Measurements from ENCODE around the gene ABCC8.

Gene ABCC8

GRCh38 chr11:17402486-17402885, 74.2 kb downstream of the ABCC8 start (continued):
- TF ChIP-seq ZNF768 (tag by site-specific recombination; IDR thresholded peaks at IDR 0.05) (no peak), IKZF3 (tag by site-specific recombination; IDR thresholded peaks at IDR 0.05) (no peak), ZBTB11 (tag by site-specific recombination; conservative IDR thresholded peaks at IDR 0.05; ENCODE audit: low read depth) (no peak)

GRCh38 chr11:17401841-17402240, 74.8 kb downstream of the ABCC8 start:
- H3K36me3 ChIP-seq (ENCODE audit: control insufficient read depth in 2 of 2, insufficient read depth in 1 of 2, low read length in 2 of 2) = no peaks in the 10 kb centered on the region
- ChIA-PET POLR2A (no interaction called here), CTCF (interaction anchor here (0.6 to 1.5 kb wide), 3 partner anchors 12 to 103 kb away, joined by 3 to 4 read pairs (median 3); partner anchors contain the start of gene KCNJ11)
- TF ChIP-seq SETDB1 (IDR thresholded peaks at IDR 0.05; ENCODE audit: insufficient read length, low read length) (no peak), ZNF324 (tag by site-specific recombination; IDR thresholded peaks at IDR 0.05) (no peak), ZBTB8A (tag by site-specific recombination; IDR thresholded peaks at IDR 0.05) (no peak), PATZ1 (tag by site-specific recombination; IDR thresholded peaks at IDR 0.05) (no peak)
- H3K4me1 ChIP-seq (ENCODE audit: control insufficient read depth, insufficient read depth, low read length) = peaks cover 5% of the 10 kb centered on the region; the same call in 1 of the 2 replicates
- H3K27ac ChIP-seq (ENCODE audit: extremely low read depth, low read depth, low read length) = no peak overlapping the region
- no peaks in the 10 kb centered on the region for H3K9me3 ChIP-seq (ENCODE audit: control insufficient read depth, insufficient read depth, low read depth, low read length)
- no peak overlapping the region for H3K4me3 ChIP-seq (ENCODE audit: low read depth, low read length)

GRCh38 chr11:17401316-17401715, 75.3 kb downstream of the ABCC8 start:
- H3K4me3 ChIP-seq (ENCODE audit: low read depth, low read length) = no peak overlapping the region
- H3K9me3 ChIP-seq (ENCODE audit: control insufficient read depth, insufficient read depth, low read depth, low read length) = no peaks in the 10 kb centered on the region
- H3K27ac ChIP-seq (ENCODE audit: extremely low read depth, low read depth, low read length) = no peak overlapping the region
- CTCF ChIA-PET = interaction anchor here (0.6 to 1.5 kb wide), 6 partner anchors 11 to 197 kb away, joined by 3 to 4 read pairs (median 4); partner anchors contain the start of gene KCNJ11
- H3K36me3 ChIP-seq (ENCODE audit: control insufficient read depth in 2 of 2, insufficient read depth in 1 of 2, low read length in 2 of 2) = no peaks in the 10 kb centered on the region
- H3K4me1 ChIP-seq (ENCODE audit: control insufficient read depth, insufficient read depth, low read length) = peaks cover 5% of the 10 kb centered on the region; the same call in 1 of the 2 replicates
- POLR2A ChIA-PET = interaction anchor here (1.2 kb wide), 1 partner anchor 17 kb away, joined by 3 read pairs; no protein-coding TSS in a partner anchor
- TF ChIP-seq ZBTB48 (tag by site-specific recombination; IDR thresholded peaks at IDR 0.05) (no peak), AEBP2 (tag by site-specific recombination; IDR thresholded peaks at IDR 0.05; ENCODE audit: borderline replicate concordance) (no peak), ZNF792 (tag by site-specific recombination; IDR thresholded peaks at IDR 0.05) (no peak), ZNF645 (tag by site-specific recombination; IDR thresholded peaks at IDR 0.05) (no peak), ZNF626 (tag by site-specific recombination; IDR thresholded peaks at IDR 0.05) (no peak), ZNF121 (tag by site-specific recombination; IDR thresholded peaks at IDR 0.05) (no peak), ZNF175 (tag by site-specific recombination; IDR thresholded peaks at IDR 0.05) (no peak), ZNF350 (tag by site-specific recombination; IDR thresholded peaks at IDR 0.05) (no peak), ZNF132 (tag by site-specific recombination; IDR thresholded peaks at IDR 0.05; ENCODE audit: borderline replicate concordance) (no peak), GLI4 (tag by site-specific recombination; IDR thresholded peaks at IDR 0.05) (no peak), TSHZ1 (tag by site-specific recombination; IDR thresholded peaks at IDR 0.05; ENCODE audit: borderline replicate concordance) (no peak), MZF1 (tag by site-specific recombination; IDR thresholded peaks at IDR 0.05; ENCODE audit: borderline replicate concordance) (no peak), ZNF211 (tag by site-specific recombination; IDR thresholded peaks at IDR 0.05; ENCODE audit: low read depth) (no peak)
